ENCODE results near the gene BRS3. TPM values are rescaled to one million over a fixed set of nuclear protein-coding genes. Genes with fewer than 3 reads are reported as not detected.

Gene BRS3
- total and polyA plus RNA-seq, 9 of the 15 experiments (the other 6 are each of a cell fraction or from before 2014, with no cell fraction given) = not detected

GRCh38 chrX:136493011-136493410, 5.3 kb downstream of the BRS3 start (continued):
- TF ChIP-seq MCM2 (IDR thresholded peaks at IDR 0.05; ENCODE audit: low read depth) (no peak), SMAD4 (CRISPR knock-in tag; conservative IDR thresholded peaks at IDR 0.05) (no peak)

- H3K27me3 ChIP-seq (ENCODE audit: control insufficient read depth in 2 of 2, insufficient read depth in 2 of 2, low read length in 2 of 2) = peaks cover 5 to 7% of the 10 kb centered on the region in 2 experiments; a peak in 4 of 5 replicates
These were observed 7.3 kb downstream of the BRS3 start for GRCh38 chrX:136495043-136495442.

More at GRCh38 chrX:136495043-136495442, 7.3 kb downstream of the BRS3 start:
- H3K4me1 ChIP-seq (replicated peaks in 1 of 2; ENCODE audit: control insufficient read depth in 2 of 2, insufficient read depth in 2 of 2, low read length in 2 of 2) = no peaks in the 10 kb centered on the region
- H4K20me1 ChIP-seq (replicated peaks; ENCODE audit: control insufficient read depth, insufficient read depth, low read length) = no peaks in the 10 kb centered on the region
- in situ Hi-C loops (cut with MboI) (no loop called here), intact Hi-C loops (cut with micrococcal nuclease) (loop anchor here (5.0 to 10.0 kb wide), 3 partner anchors 187 to 330 kb away; no protein-coding TSS in a partner anchor)
- TF ChIP-seq NFE2 (IDR thresholded peaks at IDR 0.05; ENCODE audit: low read depth) = no peak
- TF ChIP-seq SIN3B (IDR thresholded peaks at IDR 0.05; ENCODE audit: low read depth) = no peak
- TF ChIP-seq LCOR (CRISPR knock-in tag; IDR thresholded peaks at IDR 0.05) = no peak
- TF ChIP-seq ZNF644 (tag; IDR thresholded peaks at IDR 0.05; ENCODE audit: low read depth) = no peak
- TF ChIP-seq ZNF655 (CRISPR knock-in tag; IDR thresholded peaks at IDR 0.05) = no peak
- no peak for TF ChIP-seq RBBP5 (IDR thresholded peaks at IDR 0.05; ENCODE audit: borderline replicate concordance, insufficient read depth, low read length, poor library complexity, severe bottlenecking)
- no peak for TF ChIP-seq ZFP30 (CRISPR knock-in tag; IDR thresholded peaks at IDR 0.05; ENCODE audit: borderline replicate concordance)
- no peak for TF ChIP-seq ZNF507 (tag; conservative IDR thresholded peaks at IDR 0.05)
- TF ChIP-seq MEF2D (tag; conservative IDR thresholded peaks at IDR 0.05; ENCODE audit: low read depth) = no peak
- TF ChIP-seq SP1 (CRISPR knock-in tag; IDR thresholded peaks at IDR 0.05) = no peak
- TF ChIP-seq DPF2 (IDR thresholded peaks at IDR 0.05) = no peak
- TF ChIP-seq, protein P1, sequence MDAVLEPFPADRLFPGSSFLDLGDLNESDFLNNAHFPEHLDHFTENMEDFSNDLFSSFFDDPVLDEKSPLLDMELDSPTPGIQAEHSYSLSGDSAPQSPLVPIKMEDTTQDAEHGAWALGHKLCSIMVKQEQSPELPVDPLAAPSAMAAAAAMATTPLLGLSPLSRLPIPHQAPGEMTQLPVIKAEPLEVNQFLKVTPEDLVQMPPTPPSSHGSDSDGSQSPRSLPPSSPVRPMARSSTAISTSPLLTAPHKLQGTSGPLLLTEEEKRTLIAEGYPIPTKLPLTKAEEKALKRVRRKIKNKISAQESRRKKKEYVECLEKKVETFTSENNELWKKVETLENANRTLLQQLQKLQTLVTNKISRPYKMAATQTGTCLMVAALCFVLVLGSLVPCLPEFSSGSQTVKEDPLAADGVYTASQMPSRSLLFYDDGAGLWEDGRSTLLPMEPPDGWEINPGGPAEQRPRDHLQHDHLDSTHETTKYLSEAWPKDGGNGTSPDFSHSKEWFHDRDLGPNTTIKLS (IDR thresholded peaks at IDR 0.05; ENCODE audit: borderline replicate concordance, low read depth) = no peak
- no peak for TF ChIP-seq ELF4 (CRISPR knock-in tag; IDR thresholded peaks at IDR 0.05)
- TF ChIP-seq ARHGAP35 (IDR thresholded peaks at IDR 0.05; ENCODE audit: partially characterized antibody) = no peak
- no peak for TF ChIP-seq CTBP1 (IDR thresholded peaks at IDR 0.05; ENCODE audit: borderline replicate concordance)
- no peak for TF ChIP-seq BHLHE40 (IDR thresholded peaks at IDR 0.05; ENCODE audit: low read length)
- TF ChIP-seq CC2D1A (IDR thresholded peaks at IDR 0.05) = no peak
- TF ChIP-seq POLR3A (IDR thresholded peaks at IDR 0.05; ENCODE audit: borderline replicate concordance, extremely low read depth, insufficient read depth, insufficient read length) = no peak
- TF ChIP-seq ELF2 (CRISPR knock-in tag; IDR thresholded peaks at IDR 0.05) = no peak
- no peak for TF ChIP-seq NONO (IDR thresholded peaks at IDR 0.05; ENCODE audit: low read depth in 2 of 2, low read length in 1 of 2)
- H3K4me2 ChIP-seq (ENCODE audit: insufficient read depth, low read length) = no peak overlapping the region
- H2AFZ ChIP-seq (ENCODE audit: low read depth, low read length) = no peak overlapping the region
- no peak overlapping the region for H3K27ac ChIP-seq (ENCODE audit: extremely low read depth, low read depth, low read length)
- peaks cover 23% of the 10 kb centered on the region for H3K79me2 ChIP-seq (ENCODE audit: control insufficient read depth, insufficient read depth, low read length)
- ATAC-seq = no peak
- 62% methylated on average over 4 of the region's 4 CpGs for WGBS (ENCODE audit: insufficient coverage, low coverage, missing lambda C conversion rate)
- no peaks in the 10 kb centered on the region for H3K9me1 ChIP-seq (ENCODE audit: control insufficient read depth, insufficient read depth, low read length)
- no TSS peak for BruUV-seq (replicated peaks)
- H3K36me3 ChIP-seq (ENCODE audit: control insufficient read depth, insufficient read depth, low read length) = peaks cover 4% of the 10 kb centered on the region; the same call in 1 of the 3 replicates
- H3K9ac ChIP-seq (ENCODE audit: insufficient read depth in 1 of 2, low read depth in 2 of 2, low read length in 2 of 2) = no peak overlapping the region
- POLR2A ChIA-PET = no interaction called here
- H3K9me3 ChIP-seq (replicated peaks; ENCODE audit: control insufficient read depth, insufficient read depth, low read depth, low read length) = no peaks in the 10 kb centered on the region
- FAIRE-seq = no peak
- DNase-seq (ENCODE audit: extremely low read depth in 1 of 4, low spot score in 3 of 4) = no peak
- no peak overlapping the region for H3K4me3 ChIP-seq
- CTCF ChIA-PET (ENCODE audit: low intra/inter-chr PET ratio) = no interaction called here
